Posterior cingulate gyrus (tissue), 11 donors: Measurements from ENCODE around the gene GRK1.
A peak's percentile ranks its signal among the peaks of the same experiment; 100 is the strongest.

Experiments used
- DNase-seq, 10 donors: peaks; one replicate each; pipeline versions ENCODE4 v3.0.0 to v3.0.0-alpha.2; 2020 to 2021; ENCODE audit warnings: mixed read lengths in 3 of 10
- intact Hi-C: fragments of 100-400 bp; cut with DNase I; formaldehyde crosslinking; loops from one replicate; pipeline ENCODE4 v1.15.1; 2023

GRK1 gene

GRCh38 chr13:113767366-113767765 lies 100.3 kb downstream of the GRK1 start:
- DNase-seq = no peak
- intact Hi-C loops = no loop called here

GRCh38 chr13:113768018-113768905 lies 101.2 kb downstream of the GRK1 start:
- DNase-seq = no peak
- intact Hi-C loops = no loop called here

GRCh38 chr13:113769106-113769505 lies 102.1 kb downstream of the GRK1 start:
- intact Hi-C loops = no loop called here
- no peak for DNase-seq

GRCh38 chr13:113769881-113770280 lies 102.9 kb downstream of the GRK1 start:
- intact Hi-C loops = no loop called here

GRCh38 chr13:113770441-113770840 lies 103.4 kb downstream of the GRK1 start:
- no peak for DNase-seq
- intact Hi-C loops = no loop called here

More at GRCh38 chr13:113769881-113770280, 102.9 kb downstream of the GRK1 start:
- DNase-seq = no peak

GRCh38 chr13:113770937-113771336 lies 103.9 kb downstream of the GRK1 start:
- intact Hi-C loops = no loop called here
- no peak for DNase-seq

- intact Hi-C loops = no loop called here
- no peak for DNase-seq
Measured at GRCh38 chr13:113771709-113772331, 104.8 kb downstream of the GRK1 start.

GRCh38 chr13:113774177-113775107 lies 107.4 kb downstream of the GRK1 start:
- no peak for DNase-seq
- intact Hi-C loops = no loop called here

- intact Hi-C loops = no loop called here
- DNase-seq = peak in 1 of 10 donors; percentile 80
Measured at GRCh38 chr13:113775451-113776145, 108.6 kb downstream of the GRK1 start.

GRCh38 chr13:113776231-113777125 lies 109.5 kb downstream of the GRK1 start:
- intact Hi-C loops = no loop called here

GRCh38 chr13:113777311-113778260 lies 110.6 kb downstream of the GRK1 start:
- peak in 1 of 10 donors; percentile 82 for DNase-seq

More at GRCh38 chr13:113776231-113777125, 109.5 kb downstream of the GRK1 start:
- DNase-seq = peak in 1 of 10 donors; percentile 81

GRCh38 chr13:113781571-113781970 lies 114.6 kb downstream of the GRK1 start:
- intact Hi-C loops = no loop called here
- DNase-seq = no peak

More at GRCh38 chr13:113777311-113778260, 110.6 kb downstream of the GRK1 start:
- intact Hi-C loops = no loop called here

- peak in 1 of 10 donors; percentile 73 for DNase-seq
- intact Hi-C loops = no loop called here
Measured at GRCh38 chr13:113782472-113782871, 115.5 kb downstream of the GRK1 start.

GRCh38 chr13:113783200-113783881 lies 116.3 kb downstream of the GRK1 start:
- intact Hi-C loops = no loop called here
- peak in 3 of 10 donors; percentile 0 to 39 (median 8) for DNase-seq

GRCh38 chr13:113783966-113784644 lies 117.1 kb downstream of the GRK1 start:
- intact Hi-C loops = no loop called here
- no peak for DNase-seq

- DNase-seq = peak in 1 of 10 donors; percentile 4
- intact Hi-C loops = no loop called here
Measured at GRCh38 chr13:113784645-113785024, 117.6 kb downstream of the GRK1 start.
